ENCODE results near the gene PRSS57.
"Not testable (repeated sequence)": the region's sequence is repeated elsewhere in the genome, so short reads cannot be mapped to it uniquely, and the experiment has no call there.

PRSS57 gene

GRCh38 chr19:702847-703246, 7.6 kb upstream of the PRSS57 start:
- intact Hi-C loops (cut with DNase I); DNase-seq: not testable (repeated sequence)

DNA sequence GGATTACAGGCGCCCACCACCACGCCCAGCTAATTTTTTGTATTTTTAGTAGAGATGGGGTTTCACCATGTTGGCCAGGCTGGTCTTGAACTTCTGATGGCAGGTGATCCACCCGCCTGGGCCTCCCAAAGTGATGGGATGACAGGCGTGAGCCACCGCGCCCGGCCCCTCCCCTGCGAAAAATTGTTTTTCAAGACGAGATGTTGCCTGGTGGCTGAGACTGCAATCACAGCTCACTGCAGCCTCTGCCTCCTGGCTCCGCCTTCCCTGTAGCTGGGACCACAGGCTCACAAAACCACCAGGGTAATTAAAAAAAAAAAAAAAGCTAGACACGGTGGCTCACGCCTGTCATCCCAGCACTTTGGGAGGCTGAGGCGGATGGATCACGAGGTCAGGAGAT, 4.6 kb upstream of the PRSS57 start:
- intact Hi-C loops (cut with DNase I); DNase-seq: not testable (repeated sequence)

DNA sequence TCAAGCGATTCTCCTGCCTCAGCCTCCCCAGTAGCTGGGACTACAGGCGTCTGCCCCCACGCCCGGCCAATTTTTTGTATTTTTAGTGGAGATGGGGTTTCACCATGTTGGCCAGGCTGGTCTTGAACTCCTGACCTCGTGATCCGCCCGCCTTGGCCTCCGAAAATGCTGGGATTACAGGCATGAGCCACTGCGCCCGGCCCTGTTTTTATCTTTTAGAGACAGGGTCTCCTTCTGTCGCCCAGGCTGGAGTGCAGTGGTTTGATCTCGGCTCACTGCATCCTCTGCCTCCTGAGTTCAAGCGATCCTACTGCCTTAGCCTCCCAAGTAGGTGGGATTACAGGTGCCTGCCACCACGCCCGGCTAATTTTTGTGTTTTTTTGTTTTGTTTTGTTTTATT, 3.3 kb upstream of the PRSS57 start:
- DNase-seq; intact Hi-C loops (cut with DNase I): not testable (repeated sequence)

DNA sequence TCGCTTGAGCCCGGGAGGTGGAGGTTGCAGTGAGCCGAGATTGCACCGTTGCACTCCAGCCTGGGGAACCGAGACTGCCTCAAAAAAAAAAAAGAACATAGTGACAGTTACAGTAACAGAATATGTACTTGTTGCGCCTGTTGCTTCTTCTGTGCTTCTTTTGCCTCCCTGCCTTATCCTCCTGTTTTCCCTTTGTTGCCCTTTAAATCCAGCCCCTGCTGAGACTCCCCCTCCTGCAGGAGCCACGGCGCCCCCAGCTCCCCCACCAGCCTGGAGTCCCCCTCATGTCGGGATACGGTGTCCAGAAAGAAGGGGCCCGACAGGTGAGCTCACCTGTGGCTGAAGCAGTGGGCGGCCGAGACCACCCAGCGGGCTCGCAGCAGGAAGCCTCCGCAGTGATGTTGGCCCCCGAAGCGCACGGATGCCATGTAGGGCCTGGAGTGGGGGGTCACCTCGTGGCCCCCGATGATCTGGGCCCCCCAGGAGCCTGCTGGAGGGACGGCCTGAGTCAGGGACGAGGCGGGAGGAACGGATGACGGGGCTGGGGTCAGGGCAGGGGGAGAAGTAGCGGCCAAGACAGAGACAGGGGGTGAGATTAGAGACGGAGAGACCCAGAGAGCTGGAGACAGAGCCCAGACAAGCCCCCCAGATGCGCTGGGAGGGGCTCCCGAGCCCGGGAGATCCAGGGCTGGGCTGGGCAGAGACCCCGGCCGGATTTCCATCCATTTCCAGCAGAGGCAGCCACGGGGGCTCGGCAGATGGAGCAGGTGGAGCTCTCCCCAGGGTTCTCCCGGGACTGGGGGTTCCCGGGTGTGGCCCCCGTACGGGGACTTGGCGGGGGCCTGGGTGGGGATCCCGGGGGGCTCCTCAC, 536 bp downstream of the PRSS57 start:
- no peak for DNase-seq
- intact Hi-C loops (cut with DNase I) = no loop called here

DNA sequence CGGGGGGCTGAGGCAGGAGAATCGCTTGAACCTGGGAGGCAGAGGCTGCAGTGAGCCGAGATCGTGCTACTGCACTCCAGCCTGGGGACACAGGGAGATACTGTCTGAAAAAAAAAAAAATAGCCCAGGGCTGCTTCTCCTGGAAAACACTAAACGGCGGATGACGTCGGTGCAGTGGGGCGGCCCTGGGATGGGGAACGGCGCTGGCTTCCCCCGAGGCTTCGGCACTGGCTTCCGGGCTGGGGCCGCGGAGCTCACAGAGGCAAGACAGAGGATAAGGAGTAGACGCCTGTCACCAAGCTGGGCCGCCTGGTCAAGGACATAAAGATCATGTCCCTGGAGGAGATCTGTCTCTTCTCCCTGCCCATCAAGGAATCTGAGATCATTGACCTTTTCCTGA, 5.0 kb downstream of the PRSS57 start:
- no peak for DNase-seq
- intact Hi-C loops (cut with DNase I) = no loop called here

DNA sequence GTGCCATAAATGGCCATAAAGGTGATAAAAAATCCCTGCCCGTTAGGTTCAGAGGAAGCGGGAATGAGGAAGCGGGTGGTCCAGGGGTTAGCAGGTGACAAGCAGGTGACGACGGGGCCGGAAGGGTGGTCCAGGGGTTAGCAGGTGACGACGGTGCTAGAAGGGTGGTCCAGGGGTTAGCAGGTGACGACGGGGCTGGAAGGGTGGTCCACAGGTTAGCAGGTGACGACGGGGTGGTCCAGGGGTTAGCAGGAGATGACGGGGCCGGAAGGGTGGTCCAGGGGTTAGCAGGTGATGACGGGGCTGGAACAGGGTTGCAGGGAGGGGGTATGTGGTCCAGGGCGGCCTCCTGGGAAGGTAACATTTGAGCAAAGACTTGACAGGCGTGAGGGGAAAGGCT, 6.3 kb downstream of the PRSS57 start:
- DNase-seq = no peak
- intact Hi-C loops (cut with DNase I) = no loop called here

DNA sequence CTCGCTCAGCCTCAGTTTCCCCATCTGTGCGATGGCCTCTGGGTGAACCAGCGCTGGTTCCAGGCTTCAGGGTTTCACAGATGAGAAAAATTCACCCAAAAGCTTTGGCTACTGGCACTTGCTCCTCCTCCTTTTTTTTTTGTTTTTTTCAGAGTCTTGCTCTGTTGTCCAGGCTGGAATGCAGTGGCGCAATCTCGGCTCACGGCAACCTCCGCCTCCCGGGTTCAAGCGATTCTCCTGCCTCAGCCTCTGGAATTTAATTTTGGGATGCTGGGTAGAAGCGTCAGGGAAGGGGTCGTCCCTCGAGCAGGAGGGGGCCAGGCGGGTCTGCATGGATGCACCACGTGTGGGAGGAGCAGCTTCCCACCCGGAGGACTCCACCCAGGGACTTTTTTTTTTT, 7.0 kb downstream of the PRSS57 start:
- no peak for DNase-seq
- intact Hi-C loops (cut with DNase I) = no loop called here

- DNase-seq = no peak
- intact Hi-C loops (cut with DNase I) = no loop called here
Observed at GRCh38 chr19:687569-688166, 7.6 kb downstream of the PRSS57 start.

DNA sequence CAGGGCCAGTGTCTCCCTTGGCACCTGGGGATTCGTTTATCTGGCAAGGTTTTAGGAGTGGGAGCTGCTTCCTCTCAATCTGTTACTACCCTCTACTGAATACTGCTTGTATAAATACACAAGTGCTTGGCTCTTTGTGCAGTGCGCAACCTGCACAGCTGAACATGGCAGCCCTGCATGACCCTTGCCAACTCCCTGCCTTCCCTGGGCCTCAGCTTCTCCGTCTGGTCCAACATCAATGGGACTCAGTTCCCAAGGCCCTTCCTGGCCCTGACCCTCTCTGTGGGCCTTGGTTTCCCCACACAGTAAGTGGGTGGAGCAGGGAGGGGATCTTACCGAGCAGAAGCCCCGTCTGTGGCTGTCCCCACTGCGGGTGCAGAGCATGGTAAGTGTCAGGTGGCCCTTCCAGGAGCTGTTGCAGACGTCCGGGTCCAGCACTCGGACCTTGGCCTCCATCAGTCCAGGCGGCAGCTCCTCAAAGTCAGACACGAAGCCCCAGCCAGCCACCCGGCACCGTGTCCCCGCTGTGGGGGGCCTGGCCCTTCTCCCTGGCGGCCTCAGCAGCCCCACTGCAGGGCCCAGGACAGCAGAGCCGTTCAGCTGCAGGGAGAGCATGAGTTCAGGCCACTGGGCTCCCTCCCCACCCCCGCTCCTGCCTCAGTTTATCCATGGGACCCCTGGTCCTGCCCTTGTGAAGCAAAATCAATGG, 8.5 kb downstream of the PRSS57 start:
- intact Hi-C loops (cut with DNase I) = no loop called here
- no peak for DNase-seq

DNA sequence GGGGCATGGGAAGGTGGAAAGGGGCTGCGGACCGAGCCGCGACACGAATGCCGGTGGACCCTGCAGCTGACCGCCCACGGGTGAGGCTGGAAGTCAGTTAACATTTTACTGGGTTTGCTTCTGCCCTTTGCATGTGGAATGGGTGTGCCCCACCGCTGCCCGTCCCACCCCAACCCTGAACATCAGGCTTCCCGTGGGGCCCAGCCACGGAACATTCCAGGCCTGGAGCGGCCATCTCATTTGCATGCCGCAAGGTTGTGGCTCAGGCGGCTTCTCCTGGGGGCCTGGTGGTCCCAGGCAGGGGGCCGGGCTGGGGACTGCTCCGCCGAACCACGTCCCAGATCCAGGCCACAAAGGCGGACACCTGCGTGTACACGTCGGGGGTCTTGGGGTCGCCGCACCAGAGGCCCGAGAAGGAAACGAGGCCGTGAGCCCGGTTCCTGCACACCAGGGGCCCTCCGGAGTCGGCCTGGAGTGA, 9.8 kb downstream of the PRSS57 start:
- intact Hi-C loops (cut with DNase I) = no loop called here
- DNase-seq = no peak

- DNase-seq = no peak
- intact Hi-C loops (cut with DNase I) = no loop called here
Observed at GRCh38 chr19:682678-683320, 12.5 kb downstream of the PRSS57 start.

DNA sequence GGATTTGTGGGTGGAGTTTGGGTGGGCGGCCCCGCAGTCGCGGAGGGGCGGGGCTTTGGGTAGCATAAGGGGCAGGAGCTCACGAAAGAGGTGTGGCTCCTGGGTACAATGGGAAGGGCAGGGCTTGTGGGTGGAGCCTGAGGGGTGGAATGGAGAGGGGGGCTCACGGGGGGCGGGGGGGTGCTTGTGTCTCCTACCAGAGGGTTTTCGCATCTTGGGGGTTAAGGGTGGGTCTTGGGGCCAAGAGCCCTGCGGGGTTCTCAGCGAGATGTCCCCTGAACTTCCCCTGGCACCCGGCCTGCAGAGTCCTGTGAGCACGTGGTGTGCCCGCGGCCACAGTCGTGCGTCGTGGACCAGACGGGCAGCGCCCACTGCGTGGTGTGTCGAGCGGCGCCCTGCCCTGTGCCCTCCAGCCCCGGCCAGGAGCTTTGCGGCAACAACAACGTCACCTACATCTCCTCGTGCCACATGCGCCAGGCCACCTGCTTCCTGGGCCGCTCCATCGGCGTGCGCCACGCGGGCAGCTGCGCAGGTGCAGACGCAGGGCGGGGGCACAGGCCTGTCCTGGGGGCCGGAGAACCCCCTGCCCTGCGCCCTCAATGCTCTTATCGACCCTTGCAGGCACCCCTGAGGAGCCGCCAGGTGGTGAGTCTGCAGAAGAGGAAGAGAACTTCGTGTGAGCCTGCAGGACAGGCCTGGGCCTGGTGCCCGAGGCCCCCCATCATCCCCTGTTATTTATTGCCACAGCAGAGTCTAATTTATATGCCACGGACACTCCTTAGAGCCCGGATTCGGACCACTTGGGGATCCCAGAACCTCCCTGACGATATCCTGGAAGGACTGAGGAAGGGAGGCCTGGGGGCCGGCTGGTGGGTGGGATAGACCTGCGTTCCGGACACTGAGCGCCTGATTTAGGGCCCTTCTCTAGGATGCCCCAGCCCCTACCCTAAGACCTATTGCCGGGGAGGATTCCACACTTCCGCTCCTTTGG, 13.9 kb downstream of the PRSS57 start:
- intact Hi-C loops (cut with DNase I) = no loop called here
- DNase-seq = peak in 9 of 10 donors; percentile 71 to 98 (median 80)

- intact Hi-C loops (cut with DNase I) = no loop called here
- peak; percentile 97 to 100 (median 99) for DNase-seq
Observed at GRCh38 chr19:680287-681028, 14.8 kb downstream of the PRSS57 start.

GRCh38 chr19:679418-680286, 15.6 kb downstream of the PRSS57 start:
- DNase-seq = peak in 3 of 10 donors; percentile 46 to 91 (median 52)
- intact Hi-C loops (cut with DNase I) = no loop called here

DNA sequence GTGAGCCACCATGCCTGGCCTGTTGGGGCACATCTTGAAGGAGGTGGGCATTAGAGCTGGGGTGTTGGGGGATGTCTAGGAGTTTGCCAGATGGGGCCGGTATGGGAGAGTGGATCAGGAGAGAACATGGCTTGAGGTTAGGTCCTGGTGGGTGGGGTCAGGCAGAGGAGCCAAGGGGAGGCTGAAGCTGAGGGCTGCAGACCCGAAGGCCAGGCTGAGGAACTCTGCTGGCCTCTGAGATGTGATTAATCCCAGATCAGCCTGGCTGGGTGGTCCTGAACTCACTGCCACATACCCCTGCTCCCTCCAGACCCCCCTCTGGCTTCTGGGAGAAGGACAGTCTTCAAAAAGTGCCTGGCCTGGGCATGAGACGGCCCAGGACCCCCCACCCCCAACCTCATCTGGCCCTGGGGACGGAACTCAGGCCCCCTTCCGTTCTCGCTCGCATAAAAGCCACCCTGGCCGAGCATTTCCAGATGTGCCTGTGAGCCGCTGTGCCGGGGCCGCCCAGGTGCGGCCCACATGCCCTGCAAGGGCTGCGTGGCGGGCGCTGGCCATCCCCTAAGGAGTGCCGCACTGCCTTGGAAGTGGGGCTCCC, 16.4 kb downstream of the PRSS57 start:
- intact Hi-C loops (cut with DNase I) = no loop called here
- no peak for DNase-seq

DNA sequence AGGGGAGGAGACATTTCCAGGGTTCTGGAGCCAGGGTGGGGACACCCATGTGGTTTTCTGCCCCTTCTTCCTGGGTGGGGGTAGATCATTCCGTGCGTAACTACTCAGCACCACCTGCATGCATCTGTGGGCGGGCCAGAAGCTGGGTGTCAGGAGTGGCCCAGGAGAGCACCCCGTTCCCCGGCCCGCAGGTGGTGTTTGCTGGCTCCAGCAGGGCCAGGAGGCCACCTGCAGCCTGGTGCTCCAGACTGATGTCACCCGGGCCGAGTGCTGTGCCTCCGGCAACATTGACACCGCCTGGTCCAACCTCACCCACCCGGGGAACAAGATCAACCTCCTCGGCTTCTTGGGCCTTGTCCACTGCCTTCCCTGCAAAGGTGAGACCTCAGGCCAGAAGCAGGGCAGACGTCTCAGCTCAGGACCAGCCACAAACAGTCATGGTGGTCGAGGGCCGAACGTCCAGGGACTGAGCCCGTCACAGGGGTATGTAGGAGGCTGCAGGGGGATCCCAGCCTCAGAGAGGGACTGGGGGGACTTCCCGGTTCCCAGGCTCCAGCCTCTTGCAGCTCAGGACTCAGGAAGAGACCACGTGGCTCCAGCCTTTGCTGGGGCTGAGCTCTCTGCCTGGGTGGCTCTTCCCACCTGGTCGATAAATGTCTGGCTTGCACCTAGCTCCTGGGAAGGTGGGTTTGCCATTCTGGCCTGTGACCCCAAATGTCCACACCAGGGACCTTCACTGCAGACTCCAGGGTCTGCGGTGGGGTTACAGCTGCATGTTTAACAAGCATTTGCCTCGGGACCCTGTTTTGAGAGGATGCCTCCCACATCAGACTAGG, 17.4 kb downstream of the PRSS57 start:
- DNase-seq = no peak
- intact Hi-C loops (cut with DNase I) = no loop called here

DNA sequence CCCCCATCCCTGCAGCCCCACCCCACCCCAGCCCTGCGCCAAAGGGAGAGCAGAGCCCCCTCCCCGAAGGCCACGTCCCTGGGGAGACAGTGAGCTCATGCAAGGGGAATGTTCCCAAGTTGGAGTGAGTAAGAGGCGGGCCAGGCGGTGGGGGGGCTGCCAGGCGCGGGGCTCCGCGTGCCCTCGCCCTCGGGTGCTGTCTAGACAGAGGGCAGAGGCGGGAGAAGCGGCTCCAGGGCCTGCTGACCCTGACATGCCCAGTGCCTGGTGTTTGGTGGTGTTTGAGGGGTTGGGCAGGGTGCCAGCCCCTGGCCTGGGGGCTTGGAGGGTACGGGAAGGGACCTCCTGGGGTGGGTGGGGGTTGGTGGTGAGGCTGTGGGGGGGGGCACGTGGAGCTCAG, 18.1 kb downstream of the PRSS57 start:
- intact Hi-C loops (cut with DNase I) = no loop called here
- no peak for DNase-seq

Data from posterior cingulate gyrus (tissue), 11 donors.